Ishikawa (cell line): ENCODE data around the gene MED20.

Experiments used
- CEBPB ChIP-seq: IDR thresholded peaks from 2 replicates; pipeline ENCODE4 v1.6.1; 2012
- CREB1 ChIP-seq: IDR thresholded peaks from 2 replicates; pipeline ENCODE4 v1.6.1; 2012; ENCODE audit warnings: low read depth
- EGR1 ChIP-seq: IDR thresholded peaks from 2 replicates; pipeline ENCODE4 v1.6.1; 2012
- EP300 ChIP-seq: IDR thresholded peaks from 2 replicates; pipeline ENCODE4 v1.6.1; 2012; ENCODE audit warnings: borderline replicate concordance
- FOXM1 ChIP-seq: IDR thresholded peaks from 2 replicates; pipeline ENCODE4 v1.6.1; 2012; ENCODE audit warnings: low read depth, borderline replicate concordance
- NFIC ChIP-seq: IDR thresholded peaks from 2 replicates; pipeline ENCODE4 v1.6.1; 2012
- RAD21 ChIP-seq: IDR thresholded peaks from 2 replicates; pipeline ENCODE4 v1.6.1; 2012; ENCODE audit warnings: low read depth
- TAF1 ChIP-seq: IDR thresholded peaks from 2 replicates; pipeline ENCODE4 v1.6.1; 2012; ENCODE audit warnings: low read depth, mild to moderate bottlenecking
- TCF12 ChIP-seq: IDR thresholded peaks from 2 replicates; pipeline ENCODE4 v1.6.1; 2012; ENCODE audit warnings: low read depth
- YY1 ChIP-seq: IDR thresholded peaks from 2 replicates; pipeline ENCODE4 v1.6.1; 2012; ENCODE audit warnings: low read depth
- TF ChIP-seq, protein P1 (sequence below): IDR thresholded peaks from 2 replicates; pipeline ENCODE4 v1.6.1; 2012
- TF ChIP-seq, protein P2 (sequence below): IDR thresholded peaks from 2 replicates; pipeline ENCODE4 v1.6.1; 2012; ENCODE audit warnings: low read depth, mild to moderate bottlenecking
- TF ChIP-seq, protein P3 (sequence below): IDR thresholded peaks from 2 replicates; pipeline ENCODE4 v1.6.1; 2012

DNA sequence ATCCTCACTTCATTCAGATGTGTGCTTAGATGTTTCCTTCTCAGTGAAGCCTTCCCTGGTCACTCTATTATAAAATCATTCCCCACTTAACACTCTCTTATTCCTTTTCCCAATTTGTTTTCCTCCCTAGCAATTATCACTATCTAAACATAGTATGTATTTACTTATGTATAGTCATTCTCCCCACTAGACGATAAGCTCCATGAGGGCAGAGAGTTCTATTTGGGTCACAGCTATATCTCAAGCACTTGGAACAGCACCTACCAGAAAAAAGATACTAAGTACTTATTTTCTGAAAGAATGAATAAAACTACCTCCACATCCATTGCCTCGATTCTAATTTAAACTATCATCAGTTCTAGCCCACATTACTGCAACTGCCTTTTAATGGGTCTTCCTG is 62.2 kb downstream of the MED20 start:
- TF ChIP-seq, protein P1, sequence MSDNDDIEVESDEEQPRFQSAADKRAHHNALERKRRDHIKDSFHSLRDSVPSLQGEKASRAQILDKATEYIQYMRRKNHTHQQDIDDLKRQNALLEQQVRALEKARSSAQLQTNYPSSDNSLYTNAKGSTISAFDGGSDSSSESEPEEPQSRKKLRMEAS, result no peak
- no peak for TF ChIP-seq EP300
- no peak for TF ChIP-seq FOXM1
- no peak for TF ChIP-seq CEBPB
- TF ChIP-seq, protein P2, sequence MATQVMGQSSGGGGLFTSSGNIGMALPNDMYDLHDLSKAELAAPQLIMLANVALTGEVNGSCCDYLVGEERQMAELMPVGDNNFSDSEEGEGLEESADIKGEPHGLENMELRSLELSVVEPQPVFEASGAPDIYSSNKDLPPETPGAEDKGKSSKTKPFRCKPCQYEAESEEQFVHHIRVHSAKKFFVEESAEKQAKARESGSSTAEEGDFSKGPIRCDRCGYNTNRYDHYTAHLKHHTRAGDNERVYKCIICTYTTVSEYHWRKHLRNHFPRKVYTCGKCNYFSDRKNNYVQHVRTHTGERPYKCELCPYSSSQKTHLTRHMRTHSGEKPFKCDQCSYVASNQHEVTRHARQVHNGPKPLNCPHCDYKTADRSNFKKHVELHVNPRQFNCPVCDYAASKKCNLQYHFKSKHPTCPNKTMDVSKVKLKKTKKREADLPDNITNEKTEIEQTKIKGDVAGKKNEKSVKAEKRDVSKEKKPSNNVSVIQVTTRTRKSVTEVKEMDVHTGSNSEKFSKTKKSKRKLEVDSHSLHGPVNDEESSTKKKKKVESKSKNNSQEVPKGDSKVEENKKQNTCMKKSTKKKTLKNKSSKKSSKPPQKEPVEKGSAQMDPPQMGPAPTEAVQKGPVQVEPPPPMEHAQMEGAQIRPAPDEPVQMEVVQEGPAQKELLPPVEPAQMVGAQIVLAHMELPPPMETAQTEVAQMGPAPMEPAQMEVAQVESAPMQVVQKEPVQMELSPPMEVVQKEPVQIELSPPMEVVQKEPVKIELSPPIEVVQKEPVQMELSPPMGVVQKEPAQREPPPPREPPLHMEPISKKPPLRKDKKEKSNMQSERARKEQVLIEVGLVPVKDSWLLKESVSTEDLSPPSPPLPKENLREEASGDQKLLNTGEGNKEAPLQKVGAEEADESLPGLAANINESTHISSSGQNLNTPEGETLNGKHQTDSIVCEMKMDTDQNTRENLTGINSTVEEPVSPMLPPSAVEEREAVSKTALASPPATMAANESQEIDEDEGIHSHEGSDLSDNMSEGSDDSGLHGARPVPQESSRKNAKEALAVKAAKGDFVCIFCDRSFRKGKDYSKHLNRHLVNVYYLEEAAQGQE, result no peak
- TF ChIP-seq RAD21, result no peak
- TF ChIP-seq TAF1, result no peak
- TF ChIP-seq EGR1, result no peak
- no peak for TF ChIP-seq CREB1
- TF ChIP-seq YY1, result no peak
- TF ChIP-seq NFIC, result no peak
- no peak for TF ChIP-seq TCF12
- TF ChIP-seq, protein P3, sequence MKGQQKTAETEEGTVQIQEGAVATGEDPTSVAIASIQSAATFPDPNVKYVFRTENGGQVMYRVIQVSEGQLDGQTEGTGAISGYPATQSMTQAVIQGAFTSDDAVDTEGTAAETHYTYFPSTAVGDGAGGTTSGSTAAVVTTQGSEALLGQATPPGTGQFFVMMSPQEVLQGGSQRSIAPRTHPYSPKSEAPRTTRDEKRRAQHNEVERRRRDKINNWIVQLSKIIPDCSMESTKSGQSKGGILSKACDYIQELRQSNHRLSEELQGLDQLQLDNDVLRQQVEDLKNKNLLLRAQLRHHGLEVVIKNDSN, result no peak
